ENCODE results near the gene SMPDL3A.
A peak's percentile ranks its signal among the peaks of the same experiment; 100 is the strongest.

The SMPDL3A gene

GRCh38 chr6:122789182-122790027, at the start of gene SMPDL3A:
TSS of gene SMPDL3A (plus strand) at chr6:122789258. CDS start at chr6:122789347, 89 bp downstream.
- H3K4me3 ChIP-seq (ENCODE audit: low read length), result peak within 1 kb of the TSS; percentile 66
- no peaks in the 10 kb centered on the region for H3K27me3 ChIP-seq (replicated peaks; ENCODE audit: insufficient read depth, low read length)
- peak; percentile 57 for TF ChIP-seq CTCF (IDR thresholded peaks at IDR 0.05; ENCODE audit: low read length)
- TF ChIP-seq EZH2 (optimal IDR thresholded peaks at IDR 0.05; ENCODE audit: low read depth, low read length), result no peak
- peak within 1 kb of the TSS; percentile 93 for H2AFZ ChIP-seq (ENCODE audit: low read length)
- no peaks in the 10 kb centered on the region for H3K9me2 ChIP-seq (replicated peaks; ENCODE audit: insufficient read depth, low read length)
- peaks cover 5% of the 10 kb centered on the region for H3K4me1 ChIP-seq (ENCODE audit: low read length)
- peak; percentile 62 for DNase-seq
- peaks cover 14% of the 10 kb centered on the region for H3F3A ChIP-seq (ENCODE audit: insufficient read depth, low read length)
- no peaks in the 10 kb centered on the region for H3K9me3 ChIP-seq (replicated peaks; ENCODE audit: insufficient read depth, low read length)
- peaks cover 11% of the 10 kb centered on the region for H3K79me2 ChIP-seq (ENCODE audit: low read length)
- H3K27ac ChIP-seq (ENCODE audit: low read length), result peak within 1 kb of the TSS; percentile 55; the same call in 1 of the 2 replicates
- H3K9ac ChIP-seq (ENCODE audit: low read length), result peak within 1 kb of the TSS; percentile 72
- peak within 1 kb of the TSS; percentile 95 for H3K4me2 ChIP-seq (ENCODE audit: low read depth, low read length)
- H4K20me1 ChIP-seq (ENCODE audit: insufficient read depth, low read length), result no peaks in the 10 kb centered on the region
- no peaks in the 10 kb centered on the region for H3K36me3 ChIP-seq (replicated peaks; ENCODE audit: insufficient read depth, low read length)

GRCh38 chr6:122740091-122740490, 49.0 kb upstream of the SMPDL3A start:
- TF ChIP-seq EZH2 (optimal IDR thresholded peaks at IDR 0.05; ENCODE audit: low read depth, low read length), result no peak
- TF ChIP-seq EZH2phosphoT487 (IDR thresholded peaks at IDR 0.05; ENCODE audit: low read length), result no peak
- no peak for TF ChIP-seq CTCF (IDR thresholded peaks at IDR 0.05; ENCODE audit: low read length)
- H3K9me3 ChIP-seq (replicated peaks; ENCODE audit: insufficient read depth, low read length), result no peaks in the 10 kb centered on the region
- H3K9me2 ChIP-seq (replicated peaks; ENCODE audit: insufficient read depth, low read length), result no peaks in the 10 kb centered on the region

DNA sequence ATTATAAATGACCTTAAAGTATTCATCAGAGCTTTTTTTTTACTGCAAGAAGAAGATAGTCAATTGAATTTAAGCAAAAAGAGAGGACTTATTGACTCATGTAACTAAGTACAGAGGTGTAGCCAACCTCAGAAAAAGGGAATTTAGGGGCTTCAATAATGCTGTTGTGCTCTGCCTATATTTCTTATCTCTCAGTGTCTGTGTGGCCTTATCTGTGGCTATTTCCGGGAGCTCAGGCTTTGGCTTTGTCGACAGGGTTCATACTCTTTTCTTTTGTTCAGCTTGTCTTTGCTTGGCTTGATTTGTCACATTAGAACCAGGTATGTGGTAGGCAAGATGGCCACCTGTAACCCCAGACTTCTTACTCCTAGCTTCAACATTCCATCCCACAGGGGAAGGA, 48.1 kb upstream of the SMPDL3A start:
- TF ChIP-seq CTCF (IDR thresholded peaks at IDR 0.05; ENCODE audit: low read length), result no peak
- Histone ChIP-seq H3K9ac (ENCODE audit: low read length) (no peak overlapping the region), H3K27me3 (replicated peaks; ENCODE audit: insufficient read depth, low read length) (no peaks in the 10 kb centered on the region), H3K27ac (ENCODE audit: low read length) (no peak overlapping the region), H3K4me2 (ENCODE audit: low read depth, low read length) (no peak overlapping the region), H3F3A (ENCODE audit: insufficient read depth, low read length) (no peaks in the 10 kb centered on the region), H3K36me3 (replicated peaks; ENCODE audit: insufficient read depth, low read length) (no peaks in the 10 kb centered on the region), H4K20me1 (ENCODE audit: insufficient read depth, low read length) (no peaks in the 10 kb centered on the region), H3K4me1 (ENCODE audit: low read length) (no peaks in the 10 kb centered on the region), H3K4me3 (ENCODE audit: low read length) (no peak overlapping the region), H3K9me3 (replicated peaks; ENCODE audit: insufficient read depth, low read length) (no peaks in the 10 kb centered on the region), H2AFZ (ENCODE audit: low read length) (no peak overlapping the region), H3K9me2 (replicated peaks; ENCODE audit: insufficient read depth, low read length) (no peaks in the 10 kb centered on the region), H3K79me2 (ENCODE audit: low read length) (no peaks in the 10 kb centered on the region)
- DNase-seq, result no peak

More at GRCh38 chr6:122740091-122740490, 49.0 kb upstream of the SMPDL3A start:
- Histone ChIP-seq H3K79me2 (ENCODE audit: low read length) (no peaks in the 10 kb centered on the region), H4K20me1 (ENCODE audit: insufficient read depth, low read length) (no peaks in the 10 kb centered on the region), H3K27ac (ENCODE audit: low read length) (no peak overlapping the region), H3K4me3 (ENCODE audit: low read length) (no peak overlapping the region), H3K4me1 (ENCODE audit: low read length) (no peaks in the 10 kb centered on the region), H3K4me2 (ENCODE audit: low read depth, low read length) (no peak overlapping the region), H2AFZ (ENCODE audit: low read length) (no peak overlapping the region), H3K36me3 (replicated peaks; ENCODE audit: insufficient read depth, low read length) (no peaks in the 10 kb centered on the region), H3K9ac (ENCODE audit: low read length) (no peak overlapping the region), H3F3A (ENCODE audit: insufficient read depth, low read length) (no peaks in the 10 kb centered on the region), H3K27me3 (replicated peaks; ENCODE audit: insufficient read depth, low read length) (no peaks in the 10 kb centered on the region)
- no peak for DNase-seq
